ENCODE data around the gene ATXN1.

- TF ChIP-seq CTCF (conservative IDR thresholded peaks at IDR 0.05; ENCODE audit: low read depth, low read length) (no peak), EZH2 (IDR thresholded peaks at IDR 0.05; ENCODE audit: borderline replicate concordance, low read depth, low read length, poor library complexity, severe bottlenecking) (no peak)
Measured at GRCh38 chr6:16648003-16648402, 113.3 kb downstream of the ATXN1 start.
